Smooth muscle cell (in vitro differentiated cells): ENCODE results near the gene CX3CR1. TPM values are rescaled to one million over a fixed set of nuclear protein-coding genes. Genes with fewer than 3 reads are reported as not detected.

Source experiments
- DNase-seq: peaks from one replicate; lab custom pipeline; 2025; ENCODE audit not compliant: unreplicated experiment; lab: John Stamatoyannopoulos, UW
- H2AFZ ChIP-seq: fragments of 200-600 bp; sonication (generic); 2 replicates; pipeline ENCODE4 v1.6.0; 2016; ENCODE audit warnings: antibody characterized with exemption, low read depth, mild to moderate bottlenecking
- H3F3A ChIP-seq: fragments of 200-600 bp; sonication (generic); 2 replicates; pipeline ENCODE4 v1.6.0; 2017; ENCODE audit warnings: antibody characterized with exemption, low read depth
- H3K27ac ChIP-seq: fragments of 200-600 bp; sonication (generic); 2 replicates; pipeline ENCODE4 v1.5.1; 2016; ENCODE audit warnings: low read depth, mild to moderate bottlenecking
- H3K27me3 ChIP-seq: fragments of 200-600 bp; sonication (generic); 2 replicates; pipeline ENCODE4 v1.6.1; 2016; ENCODE audit warnings: low read depth, mild to moderate bottlenecking
- H3K36me3 ChIP-seq: fragments of 200-600 bp; sonication (generic); 2 replicates; pipeline ENCODE4 v1.5.1; 2016; ENCODE audit warnings: low read depth
- H3K4me1 ChIP-seq: fragments of 200-600 bp; sonication (generic); 2 replicates; pipeline ENCODE4 v1.5.1; 2016; ENCODE audit warnings: low read depth
- H3K4me2 ChIP-seq: fragments of 200-600 bp; sonication (generic); 2 replicates; pipeline ENCODE4 v1.6.0; 2016; ENCODE audit warnings: mild to moderate bottlenecking
- H3K4me3 ChIP-seq: fragments of 200-600 bp; sonication (generic); 2 replicates; pipeline ENCODE4 v1.5.1; 2016; ENCODE audit warnings: mild to moderate bottlenecking
- H3K79me2 ChIP-seq: fragments of 200-600 bp; sonication (generic); 2 replicates; pipeline ENCODE4 v1.6.0; 2016; ENCODE audit warnings: low read depth, mild to moderate bottlenecking
- H3K9ac ChIP-seq: fragments of 200-600 bp; sonication (generic); 2 replicates; pipeline ENCODE4 v1.6.0; 2016; ENCODE audit warnings: low read depth
- H3K9me3 ChIP-seq: fragments of 200-600 bp; sonication (generic); replicated peaks from 2 replicates; pipeline ENCODE4 v1.5.1; 2016; ENCODE audit warnings: low read depth
- H4K20me1 ChIP-seq: fragments of 200-600 bp; sonication (generic); 2 replicates; pipeline ENCODE4 v1.6.0; 2016; ENCODE audit warnings: low read depth
- WGBS: methylation state at CpG from one replicate; pipeline ENCODE4 v1.1.7; 2016; ENCODE audit warnings: low lambda C conversion rate; 5-methylcytosine and 5-hydroxymethylcytosine counted together
- polyA plus RNA-seq: library from polyadenylated mRNA; unstranded; fragments of >200 nt; fragmentation: Nextera tagmentation; extraction: Ambion mirVana; gene quantifications from 2 replicates; pipeline ENCODE4 v1.2.1, GENCODE V29; 2016
- total RNA-seq: library from RNA; depleted of rRNA; stranded (reverse); fragments of >200 nt; gene quantifications from 2 replicates; pipeline ENCODE4 v1.2.3, GENCODE V29; 2014
- TF ChIP-seq, protein P1 (sequence below): fragments of 200-600 bp; sonication (generic); IDR thresholded peaks from 2 replicates; pipeline ENCODE4 v1.5.1; 2017; ENCODE audit warnings: borderline replicate concordance, mild to moderate bottlenecking, antibody characterized with exemption; ENCODE audit not compliant: insufficient read depth, poor library complexity, severe bottlenecking

CX3CR1 gene
- total and polyA plus RNA-seq, 2 experiments from 2014 or later, result not detected

- no peak for DNase-seq
- TF ChIP-seq, protein P1, sequence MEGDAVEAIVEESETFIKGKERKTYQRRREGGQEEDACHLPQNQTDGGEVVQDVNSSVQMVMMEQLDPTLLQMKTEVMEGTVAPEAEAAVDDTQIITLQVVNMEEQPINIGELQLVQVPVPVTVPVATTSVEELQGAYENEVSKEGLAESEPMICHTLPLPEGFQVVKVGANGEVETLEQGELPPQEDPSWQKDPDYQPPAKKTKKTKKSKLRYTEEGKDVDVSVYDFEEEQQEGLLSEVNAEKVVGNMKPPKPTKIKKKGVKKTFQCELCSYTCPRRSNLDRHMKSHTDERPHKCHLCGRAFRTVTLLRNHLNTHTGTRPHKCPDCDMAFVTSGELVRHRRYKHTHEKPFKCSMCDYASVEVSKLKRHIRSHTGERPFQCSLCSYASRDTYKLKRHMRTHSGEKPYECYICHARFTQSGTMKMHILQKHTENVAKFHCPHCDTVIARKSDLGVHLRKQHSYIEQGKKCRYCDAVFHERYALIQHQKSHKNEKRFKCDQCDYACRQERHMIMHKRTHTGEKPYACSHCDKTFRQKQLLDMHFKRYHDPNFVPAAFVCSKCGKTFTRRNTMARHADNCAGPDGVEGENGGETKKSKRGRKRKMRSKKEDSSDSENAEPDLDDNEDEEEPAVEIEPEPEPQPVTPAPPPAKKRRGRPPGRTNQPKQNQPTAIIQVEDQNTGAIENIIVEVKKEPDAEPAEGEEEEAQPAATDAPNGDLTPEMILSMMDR, result no peak
- Histone ChIP-seq H3K27me3 (peaks cover 8% of the 10 kb centered on the region), H3K4me1 (no peaks in the 10 kb centered on the region), H3K79me2 (no peaks in the 10 kb centered on the region), H3K9ac (no peak overlapping the region), H3F3A (no peaks in the 10 kb centered on the region), H3K4me3 (no peak overlapping the region), H4K20me1 (no peaks in the 10 kb centered on the region), H3K9me3 (no peaks in the 10 kb centered on the region), H3K4me2 (no peak overlapping the region), H3K36me3 (no peaks in the 10 kb centered on the region), H3K27ac (no peak overlapping the region), H2AFZ (no peak overlapping the region)
Observed at GRCh38 chr3:39221141-39221530, 58.7 kb downstream of the CX3CR1 start.

GRCh38 chr3:39220407-39221140 lies 59.3 kb downstream of the CX3CR1 start:
- TF ChIP-seq, protein P1, result no peak
- DNase-seq, result no peak
- Histone ChIP-seq H3K27me3 (peaks cover 5% of the 10 kb centered on the region), H2AFZ (no peak overlapping the region), H3K36me3 (no peaks in the 10 kb centered on the region), H4K20me1 (no peaks in the 10 kb centered on the region), H3K4me2 (no peak overlapping the region), H3K9ac (no peak overlapping the region), H3K79me2 (no peaks in the 10 kb centered on the region), H3K9me3 (no peaks in the 10 kb centered on the region), H3K4me1 (no peaks in the 10 kb centered on the region), H3F3A (no peaks in the 10 kb centered on the region), H3K4me3 (no peak overlapping the region), H3K27ac (no peak overlapping the region)
- WGBS, result 56% methylated on average over 6 of the region's 6 CpGs

DNA sequence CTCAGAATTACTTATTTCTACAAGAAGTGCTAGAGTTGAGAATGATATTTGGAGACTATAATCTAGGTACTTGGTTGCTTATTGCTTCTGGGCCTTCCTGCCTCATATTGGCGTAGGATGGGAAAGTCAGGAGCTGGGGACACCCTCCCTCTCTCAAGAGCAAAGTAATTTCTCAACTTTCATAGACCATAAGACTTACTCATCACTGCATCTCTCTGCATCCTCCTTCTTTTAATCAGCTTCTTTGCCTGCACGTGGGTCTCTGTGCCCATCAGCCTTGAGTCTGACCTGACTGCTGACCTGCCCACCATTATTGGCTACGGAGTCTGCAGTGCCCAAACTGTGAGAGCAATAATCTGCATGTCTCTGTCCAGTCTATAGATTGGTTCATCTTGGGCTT lies 60.1 kb downstream of the CX3CR1 start:
- Histone ChIP-seq H3K27me3 (no peaks in the 10 kb centered on the region), H3K4me1 (no peaks in the 10 kb centered on the region), H2AFZ (no peak overlapping the region), H3F3A (no peaks in the 10 kb centered on the region), H3K27ac (no peak overlapping the region), H3K4me3 (no peak overlapping the region), H3K9me3 (no peaks in the 10 kb centered on the region), H3K36me3 (no peaks in the 10 kb centered on the region), H3K9ac (no peak overlapping the region), H4K20me1 (no peaks in the 10 kb centered on the region), H3K79me2 (no peaks in the 10 kb centered on the region), H3K4me2 (no peak overlapping the region)
- DNase-seq, result no peak
- TF ChIP-seq, protein P1, result no peak
- WGBS, result 91% methylated on average over 3 of the region's 3 CpGs
